Measurements from ENCODE around the gene HOXC12.

The HOXC12 gene

GRCh38 chr12:53985692-53985993 lies 30.9 kb downstream of the HOXC12 start:
- DNase-seq, result no peak

GRCh38 chr12:53985994-53986685 lies 31.4 kb downstream of the HOXC12 start:
- DNase-seq, result no peak

- no peak for DNase-seq
These were observed 32.2 kb downstream of the HOXC12 start for GRCh38 chr12:53986686-53987483.

GRCh38 chr12:53987787-53988230 lies 33.1 kb downstream of the HOXC12 start:
- no peak for DNase-seq

GRCh38 chr12:53988541-53989226 lies 34.0 kb downstream of the HOXC12 start:
- DNase-seq, result no peak

GRCh38 chr12:53989227-53990113 lies 34.8 kb downstream of the HOXC12 start:
- peak in 1 of 2 donors; percentile 27 for DNase-seq

GRCh38 chr12:53990311-53991076 lies 35.8 kb downstream of the HOXC12 start:
- no peak for DNase-seq

- no peak for DNase-seq
These were observed 36.4 kb downstream of the HOXC12 start for GRCh38 chr12:53991077-53991460.

- no peak for DNase-seq
These were observed 37.7 kb downstream of the HOXC12 start for GRCh38 chr12:53992377-53992889.

GRCh38 chr12:53993162-53994008 lies 38.7 kb downstream of the HOXC12 start:
- no peak for DNase-seq

- no peak for DNase-seq
These were observed 39.2 kb downstream of the HOXC12 start for GRCh38 chr12:53994009-53994263.

GRCh38 chr12:53994264-53995001 lies 39.7 kb downstream of the HOXC12 start:
- no peak for DNase-seq

GRCh38 chr12:53995002-53995377 lies 40.3 kb downstream of the HOXC12 start:
- no peak for DNase-seq

GRCh38 chr12:53995378-53996239 lies 40.9 kb downstream of the HOXC12 start:
- no peak for DNase-seq

GRCh38 chr12:53996240-53997203 lies 41.8 kb downstream of the HOXC12 start:
- DNase-seq, result no peak

GRCh38 chr12:53997204-53998109 lies 42.8 kb downstream of the HOXC12 start:
- DNase-seq, result no peak
